NCI-H1105 treated with DMSO at 0.1 percent for 48 hours (cell line): ENCODE measurements around the gene AADAC.
"Not testable (repeated sequence)": the region's sequence is repeated elsewhere in the genome, so short reads cannot be mapped to it uniquely, and the experiment has no call there.

Experiments
- DNase-seq: peaks from one replicate; lab custom pipeline; 2025; lab: John Stamatoyannopoulos, UW

The AADAC gene, protein sequence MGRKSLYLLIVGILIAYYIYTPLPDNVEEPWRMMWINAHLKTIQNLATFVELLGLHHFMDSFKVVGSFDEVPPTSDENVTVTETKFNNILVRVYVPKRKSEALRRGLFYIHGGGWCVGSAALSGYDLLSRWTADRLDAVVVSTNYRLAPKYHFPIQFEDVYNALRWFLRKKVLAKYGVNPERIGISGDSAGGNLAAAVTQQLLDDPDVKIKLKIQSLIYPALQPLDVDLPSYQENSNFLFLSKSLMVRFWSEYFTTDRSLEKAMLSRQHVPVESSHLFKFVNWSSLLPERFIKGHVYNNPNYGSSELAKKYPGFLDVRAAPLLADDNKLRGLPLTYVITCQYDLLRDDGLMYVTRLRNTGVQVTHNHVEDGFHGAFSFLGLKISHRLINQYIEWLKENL

DNA sequence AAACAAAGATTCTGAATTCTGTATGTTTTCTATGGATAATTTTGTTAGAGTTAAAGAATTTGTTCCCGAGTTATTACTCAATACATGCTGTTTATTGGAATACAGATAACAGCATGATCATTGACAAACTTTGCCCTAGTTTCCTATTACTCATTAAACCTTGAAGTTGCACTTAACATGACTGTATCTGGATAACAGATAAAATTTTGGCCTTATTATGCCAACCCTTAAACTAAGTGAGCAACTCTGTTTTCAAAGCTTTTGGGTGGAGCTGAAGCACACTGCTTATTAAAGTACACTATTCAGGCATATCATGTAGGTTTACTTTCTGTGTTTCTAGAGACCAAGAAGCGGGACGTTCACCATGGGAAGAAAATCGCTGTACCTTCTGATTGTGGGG lies at the start of gene AADAC:
AADAC (plus strand) TSS at position 318 of the 400 bp plus-strand sequence; CDS start at position 365, 47 bp downstream.
- no peak for DNase-seq

DNA sequence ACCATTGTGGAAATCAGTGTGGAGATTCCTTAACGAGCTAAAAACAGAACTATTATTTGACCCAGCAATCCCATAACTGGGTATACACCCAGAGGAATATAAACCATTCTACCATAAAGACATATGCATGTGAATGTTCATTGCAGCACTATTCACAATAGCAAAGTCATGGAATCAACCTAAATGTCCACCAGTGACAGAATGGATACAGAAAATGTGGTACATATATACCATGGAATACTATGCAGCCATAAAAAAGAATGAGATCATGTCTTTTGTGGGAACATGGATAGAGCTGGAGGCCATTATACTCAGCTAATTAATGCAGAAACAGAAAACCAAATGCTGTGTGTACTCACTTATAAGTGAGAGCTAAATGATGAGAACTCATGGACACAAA lies 49.2 kb upstream of the AADAC start:
- DNase-seq = not testable (repeated sequence)

DNA sequence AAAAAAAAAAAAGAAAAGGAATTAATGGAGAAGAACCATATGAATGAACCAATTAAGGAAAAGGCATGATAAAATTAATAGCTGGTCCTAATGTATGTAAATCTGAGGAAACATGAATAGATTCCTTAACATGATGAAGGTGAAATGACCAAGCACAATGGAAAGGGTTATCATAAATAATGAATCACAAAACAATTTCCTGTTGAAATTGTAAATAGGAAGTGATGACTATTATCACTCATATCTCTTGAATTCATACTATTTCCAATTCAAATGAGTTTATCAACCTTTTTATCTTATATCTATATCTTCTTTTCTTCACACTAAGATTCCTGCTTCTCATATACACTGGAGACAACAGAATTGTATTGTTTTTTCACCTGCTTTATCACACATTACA lies 48.2 kb upstream of the AADAC start:
- DNase-seq = no peak

DNA sequence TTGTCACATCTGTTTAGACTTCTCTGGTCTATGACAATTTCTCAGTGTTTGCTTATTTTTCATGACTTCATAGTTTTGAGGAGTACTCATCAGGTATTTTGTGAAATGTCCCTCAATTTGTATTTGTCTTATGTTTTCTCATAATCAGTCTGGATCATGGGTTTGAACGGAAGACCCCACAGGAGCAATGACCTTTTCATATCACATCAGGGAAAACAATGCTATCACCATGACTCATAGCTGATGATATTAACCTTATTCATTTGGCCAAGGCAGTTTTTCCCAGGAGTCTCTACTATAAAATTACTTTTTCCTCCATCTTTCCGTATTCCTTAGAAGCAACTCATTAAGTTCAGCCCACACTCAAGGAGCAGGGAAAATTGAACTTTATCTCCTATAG lies 47.5 kb upstream of the AADAC start:
- DNase-seq = no peak

DNA sequence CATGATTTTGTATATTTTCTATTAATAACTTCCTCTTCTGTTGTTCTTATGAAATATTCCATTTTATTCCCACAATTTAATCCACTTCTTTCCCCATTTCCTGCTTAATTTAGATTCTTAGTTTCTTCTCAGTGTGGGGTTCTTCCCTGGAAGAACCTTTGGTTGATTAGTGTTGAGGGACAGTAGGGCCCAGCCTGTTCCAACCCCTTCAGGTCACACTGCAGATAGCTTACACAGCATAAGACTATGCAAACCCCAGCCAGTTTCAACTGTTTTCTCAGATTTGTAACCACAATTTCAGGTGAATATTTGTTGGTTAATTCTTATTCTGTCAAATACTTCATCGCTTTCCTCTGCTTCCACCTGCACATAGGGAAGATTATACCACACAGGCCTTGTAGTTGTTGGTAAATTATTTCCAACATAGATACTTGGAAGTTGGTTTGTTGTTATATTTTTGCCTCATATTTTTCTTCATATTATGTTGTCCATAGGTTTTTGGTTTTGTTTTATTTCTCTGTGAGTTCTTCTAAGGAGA lies 45.5 kb upstream of the AADAC start:
- no peak for DNase-seq

DNA sequence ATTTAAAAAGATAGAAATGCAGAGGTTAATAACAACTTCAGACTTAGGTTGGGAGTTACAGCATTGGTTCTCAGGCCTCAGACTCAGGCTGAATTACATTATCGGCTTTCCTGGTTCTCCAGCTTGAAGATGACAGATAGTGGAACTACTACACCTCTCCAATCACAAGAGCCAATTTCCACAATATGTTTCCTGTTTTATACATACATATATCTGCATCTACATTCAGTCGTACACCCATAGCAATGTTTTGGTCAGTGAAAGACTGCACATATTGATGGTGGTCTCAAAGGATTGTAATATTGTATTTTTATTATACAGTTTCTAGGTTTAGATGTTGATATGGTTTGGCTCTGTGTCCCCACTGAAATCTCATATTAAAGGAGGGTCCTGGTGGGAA lies 44.7 kb upstream of the AADAC start:
- DNase-seq = no peak

DNA sequence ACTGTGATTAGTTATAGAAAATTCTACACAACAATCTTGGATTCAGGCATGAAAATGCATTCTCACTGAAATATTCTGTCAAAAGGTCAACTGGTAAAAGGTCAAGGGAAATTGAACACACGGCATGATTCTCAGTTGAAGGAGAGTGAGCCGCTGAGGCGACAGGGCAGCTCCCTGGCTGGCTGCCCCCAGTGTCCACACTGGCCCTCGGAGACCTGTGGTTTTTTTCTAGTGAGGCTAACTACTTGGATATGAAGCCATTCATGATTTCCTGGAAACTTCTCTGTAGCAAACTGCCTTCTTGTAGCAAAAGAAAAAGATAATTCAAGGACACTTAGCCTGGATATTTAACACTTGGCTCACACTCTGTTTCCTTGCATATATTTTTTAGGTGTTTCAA lies 43.0 kb upstream of the AADAC start:
- no peak for DNase-seq

DNA sequence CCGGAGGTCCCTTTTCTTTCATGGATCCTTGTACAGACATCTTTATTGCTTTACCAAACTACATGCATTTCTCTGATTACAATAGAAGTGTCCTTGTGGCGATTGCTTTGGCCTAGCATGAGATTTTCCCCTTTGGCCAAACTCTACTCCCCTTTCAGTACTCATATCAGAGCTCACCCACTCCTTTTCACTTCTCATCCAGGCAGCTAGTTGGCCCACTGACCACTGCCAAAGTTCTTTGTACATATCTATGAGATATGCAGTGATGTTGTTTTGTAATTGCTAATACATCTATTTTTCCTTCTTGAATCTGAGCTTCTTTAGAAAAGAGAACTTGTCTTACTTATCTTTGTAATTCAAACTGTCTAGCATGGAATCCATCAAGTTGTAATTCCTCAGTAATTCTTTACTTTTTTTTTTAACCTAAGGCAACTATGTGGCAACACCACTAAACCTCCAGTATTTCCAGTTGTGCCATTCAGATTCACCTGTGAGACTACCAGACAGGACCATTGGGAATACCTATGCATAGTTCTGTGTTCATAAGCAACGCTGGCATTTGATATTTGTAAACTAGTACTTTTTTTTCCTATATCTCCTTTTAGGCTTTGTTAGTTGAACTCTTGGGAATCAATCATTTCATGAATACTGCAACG lies 41.0 kb upstream of the AADAC start:
- no peak for DNase-seq

DNA sequence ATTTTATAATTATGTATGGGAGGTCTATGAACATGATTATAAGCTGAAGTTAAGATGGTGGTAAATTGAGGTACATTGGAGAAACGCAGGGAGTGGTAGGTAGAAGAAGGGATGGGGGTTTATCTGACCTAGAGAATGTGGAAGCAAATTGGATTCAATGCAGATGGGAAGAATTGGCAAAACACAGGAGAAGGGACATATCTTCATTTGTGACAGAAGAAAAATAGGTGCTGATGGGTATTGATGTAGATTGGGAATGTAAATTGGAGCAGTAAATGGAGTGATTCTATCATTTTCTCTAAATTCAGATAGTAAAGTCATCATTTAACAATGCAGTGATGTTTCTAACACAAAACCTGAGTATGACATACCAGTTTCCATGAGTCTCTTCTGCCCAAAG lies 39.7 kb upstream of the AADAC start:
- no peak for DNase-seq

DNA sequence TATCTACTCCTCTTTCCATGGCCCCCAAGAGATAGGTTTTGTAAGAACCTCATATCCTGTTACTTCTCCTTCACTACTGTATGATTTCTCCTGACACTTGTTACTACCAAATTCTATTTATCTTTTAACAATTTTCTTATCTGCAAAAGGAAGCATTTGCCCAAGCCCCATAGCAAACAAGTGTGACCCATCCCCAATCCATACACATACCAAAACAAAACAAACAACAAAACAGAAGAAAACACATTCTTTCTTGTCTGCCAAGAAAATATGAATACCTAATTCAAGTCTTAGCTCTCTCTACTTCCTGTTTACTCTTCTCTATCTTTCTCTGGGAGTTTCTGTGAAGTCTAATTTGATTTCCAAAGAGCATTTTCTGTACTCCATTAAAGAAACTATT lies 39.0 kb upstream of the AADAC start:
- no peak for DNase-seq

DNA sequence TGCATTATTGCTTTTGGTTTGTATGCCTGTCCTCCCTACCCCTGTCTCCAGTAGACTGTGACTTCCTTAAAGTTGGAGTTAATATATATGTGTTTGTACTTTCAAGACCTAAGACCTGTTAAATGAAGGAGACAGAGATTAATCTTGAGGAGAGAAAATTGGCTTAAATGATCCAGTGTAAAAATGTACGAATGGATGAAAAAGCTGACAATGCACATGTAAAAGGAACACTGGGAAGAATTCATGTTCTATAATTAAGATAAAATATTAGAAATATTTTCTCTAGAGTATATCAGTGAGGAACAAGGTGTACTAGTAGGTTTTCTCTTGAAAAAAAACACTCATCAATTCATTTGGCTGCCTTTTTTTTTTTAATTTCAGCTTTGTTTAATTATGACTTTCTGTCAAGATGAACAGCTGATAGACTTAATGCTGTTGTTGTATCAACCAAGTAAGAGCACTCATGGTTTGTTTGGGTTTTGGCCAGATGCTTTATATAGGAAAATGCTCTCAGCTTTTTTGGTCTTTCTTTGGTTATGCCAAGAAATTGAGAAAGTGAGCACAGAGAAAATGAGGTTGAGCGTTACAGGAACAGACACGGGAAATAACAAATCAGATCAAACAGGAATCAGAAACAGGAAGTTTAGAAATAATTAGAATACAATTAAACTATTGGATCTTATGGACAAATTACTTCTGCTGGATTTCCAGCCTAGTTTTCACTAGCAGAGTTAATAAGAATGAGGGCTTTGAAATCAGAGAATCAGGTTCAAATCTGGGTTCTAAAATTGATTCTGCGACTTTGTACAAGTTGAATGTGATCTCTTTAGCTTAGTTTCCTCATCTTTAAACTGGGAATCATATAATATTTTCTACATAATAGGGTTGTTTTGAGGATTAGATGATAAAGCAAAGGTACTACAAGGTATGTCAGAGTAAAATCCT lies 38.3 kb upstream of the AADAC start:
- peak; percentile 56 for DNase-seq

DNA sequence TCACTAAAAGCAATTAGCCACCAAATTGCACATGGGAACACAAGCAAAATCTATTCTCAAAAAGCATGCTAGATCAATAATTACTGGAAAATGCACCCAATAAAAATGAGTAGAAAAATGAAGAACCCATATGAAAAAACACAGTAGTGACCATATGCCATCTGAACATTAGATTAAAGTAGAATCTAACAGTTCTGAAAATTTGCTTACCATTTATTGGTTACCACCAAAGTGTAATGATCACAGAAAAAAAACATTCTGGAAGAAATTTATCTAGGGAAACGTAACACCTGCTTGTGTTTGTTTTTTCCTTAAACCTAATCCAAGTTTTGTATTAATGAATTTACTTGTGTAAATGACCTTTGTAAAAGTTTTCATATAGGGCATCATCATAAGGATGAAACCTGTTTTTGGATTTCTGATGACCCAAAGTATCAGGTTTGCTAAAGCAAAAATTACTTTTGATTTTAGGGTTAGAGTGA lies 37.6 kb upstream of the AADAC start:
- DNase-seq = no peak

DNA sequence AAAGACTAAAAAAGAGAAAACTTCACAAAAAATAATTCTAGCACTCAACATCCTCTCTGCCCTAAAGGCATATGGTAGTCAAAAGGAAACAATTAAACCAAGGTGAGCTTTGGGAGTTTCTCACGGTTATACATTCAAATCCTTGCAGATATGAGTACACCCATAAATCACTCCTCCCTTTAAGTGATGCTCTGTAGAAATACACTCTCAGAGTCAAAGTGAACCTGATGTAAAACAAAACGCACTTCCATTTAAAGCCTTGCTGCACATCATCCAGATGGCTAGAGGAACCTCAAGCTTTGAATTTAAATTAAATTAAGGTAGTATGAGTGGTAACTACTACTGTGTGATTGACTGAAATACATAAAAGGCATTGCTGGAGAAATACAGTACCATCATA lies 36.0 kb upstream of the AADAC start:
- DNase-seq = no peak

DNA sequence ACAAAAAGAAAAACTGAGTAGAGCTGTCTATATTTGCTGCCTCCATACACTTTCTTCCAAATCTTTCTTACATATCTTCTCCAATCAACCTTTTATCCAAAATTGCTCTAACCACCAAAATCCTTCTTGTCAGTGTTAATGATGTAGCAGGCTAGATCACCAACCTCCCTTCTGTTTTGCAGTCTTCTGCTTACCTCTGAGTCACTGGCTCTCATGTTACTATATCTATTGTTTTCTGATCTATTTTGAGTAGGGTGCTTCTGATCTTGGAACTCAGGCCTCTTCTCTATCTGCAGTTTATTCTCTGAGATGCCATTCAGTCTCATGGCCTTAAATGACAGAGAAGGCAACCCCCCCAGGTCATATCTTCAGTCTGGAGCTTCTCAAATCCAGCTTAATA lies 26.3 kb upstream of the AADAC start:
- DNase-seq = no peak

DNA sequence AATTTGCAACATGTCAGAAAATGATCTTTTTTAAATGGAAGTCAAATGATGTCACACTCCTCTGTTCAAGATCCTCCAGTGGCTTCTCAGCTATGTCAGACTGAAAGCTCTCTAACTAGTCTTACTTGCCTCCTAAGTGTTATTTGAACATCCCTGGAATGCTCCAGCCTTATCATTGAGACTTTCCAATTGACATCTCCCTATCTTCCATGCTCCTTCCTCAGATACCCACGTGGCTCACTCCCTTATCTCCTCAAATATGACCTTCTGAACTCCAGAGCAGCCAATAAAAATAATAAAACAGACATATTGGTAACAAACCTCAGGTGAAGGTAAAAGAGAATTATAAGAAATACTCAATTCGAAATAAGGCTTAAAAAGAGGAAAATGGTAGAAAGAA lies 25.5 kb upstream of the AADAC start:
- DNase-seq = no peak

DNA sequence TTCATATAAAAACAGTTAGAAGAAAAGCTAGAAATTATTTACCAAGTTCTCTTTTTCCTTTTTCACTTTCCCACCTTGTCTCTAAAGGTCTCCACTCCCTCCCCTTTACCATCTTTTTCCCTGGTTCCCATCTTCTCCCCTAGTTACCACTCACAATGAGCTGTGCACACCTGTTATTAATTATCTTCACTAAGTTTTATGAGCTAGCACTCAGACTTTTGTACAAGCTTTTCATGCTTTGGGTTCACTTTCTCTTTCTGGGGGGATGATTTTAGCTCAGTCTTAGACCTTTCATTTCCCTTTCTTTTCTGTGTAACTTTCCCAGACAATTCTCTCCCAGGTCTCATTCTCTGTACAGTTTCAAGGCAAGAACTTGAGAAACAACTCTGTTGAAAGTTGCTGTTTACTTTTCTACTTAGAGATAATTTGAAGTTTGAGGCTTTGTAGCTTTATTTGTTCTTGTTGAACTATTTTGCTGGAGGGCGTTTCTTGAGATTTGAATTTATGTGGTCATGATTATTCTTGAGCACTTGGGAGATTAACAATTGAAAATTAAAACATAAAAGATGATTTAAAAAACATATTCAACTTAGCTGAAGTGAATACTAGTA lies 24.0 kb upstream of the AADAC start:
- no peak for DNase-seq

DNA sequence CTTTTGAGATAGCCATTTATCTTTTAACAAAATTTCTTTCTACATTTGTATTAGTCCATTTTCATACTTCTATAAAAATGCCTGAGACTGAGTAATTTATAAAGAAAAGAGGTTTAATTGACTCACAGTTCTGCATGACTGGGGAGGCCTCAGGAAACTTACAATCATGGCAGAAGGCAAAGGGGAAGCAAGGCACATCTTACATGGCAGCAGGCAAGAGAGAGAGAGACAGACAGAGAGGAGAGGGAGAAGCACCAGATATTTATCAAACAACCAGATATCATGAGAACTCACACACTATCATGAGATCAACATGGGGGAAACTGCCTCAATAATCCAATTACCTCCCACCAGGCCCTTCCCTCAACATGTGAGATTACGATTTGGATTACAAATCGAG lies 23.2 kb upstream of the AADAC start:
- DNase-seq = not testable (repeated sequence)

DNA sequence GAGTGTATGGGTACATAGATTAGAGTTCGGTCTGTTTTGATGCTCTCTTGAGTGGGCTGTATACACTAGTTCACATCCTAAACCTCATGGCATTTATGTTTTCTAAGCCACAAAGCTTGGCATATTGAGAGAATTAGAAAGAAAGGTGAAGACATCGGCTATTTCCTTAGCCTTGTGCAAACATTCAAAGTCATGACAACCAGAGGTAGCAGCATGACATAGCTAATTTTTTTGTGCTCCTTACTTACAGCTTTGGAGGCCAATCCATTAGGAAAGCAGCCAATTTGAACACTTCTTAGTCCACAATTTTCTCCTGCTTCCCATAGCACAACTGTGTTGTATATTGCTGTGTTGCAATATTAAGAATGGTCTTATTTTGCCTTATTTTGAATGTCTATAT lies 21.5 kb upstream of the AADAC start:
- DNase-seq = no peak

DNA sequence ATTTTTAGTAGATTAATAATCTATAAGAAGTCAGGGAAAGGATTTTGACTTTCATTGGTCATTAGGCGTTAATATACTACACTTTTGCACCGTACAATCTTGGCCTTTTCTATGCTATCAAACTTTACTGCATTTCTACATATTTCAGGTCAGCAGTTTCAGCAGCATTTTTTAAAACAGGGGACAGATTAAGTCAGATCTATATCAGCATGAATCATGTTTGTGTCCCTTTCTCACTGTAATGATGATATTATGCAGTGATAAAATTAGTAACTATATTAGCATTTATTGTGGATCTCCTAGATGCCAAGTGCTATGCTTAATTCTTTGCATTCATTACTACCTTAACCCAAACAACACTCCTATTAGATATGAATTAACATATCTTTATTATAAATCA lies 20.3 kb upstream of the AADAC start:
- no peak for DNase-seq

DNA sequence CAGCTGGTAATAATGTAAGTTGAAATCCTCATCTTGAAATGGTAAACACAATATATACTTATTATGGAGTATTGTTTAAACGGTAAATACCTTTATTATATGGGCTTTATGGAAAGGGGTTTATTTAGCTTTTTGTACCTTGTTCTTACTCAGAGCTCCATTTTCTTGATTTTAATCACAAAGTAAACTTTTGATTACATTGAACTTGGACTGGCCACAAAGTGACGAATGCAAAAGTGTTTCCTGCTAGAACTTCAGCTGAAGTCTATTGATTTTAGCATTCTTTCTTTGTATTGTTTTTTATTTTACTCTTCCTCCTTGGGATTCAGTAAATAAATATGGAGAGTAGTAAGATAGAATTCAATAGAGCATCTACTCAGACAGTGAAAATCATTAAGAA lies 19.8 kb upstream of the AADAC start:
- DNase-seq = no peak

DNA sequence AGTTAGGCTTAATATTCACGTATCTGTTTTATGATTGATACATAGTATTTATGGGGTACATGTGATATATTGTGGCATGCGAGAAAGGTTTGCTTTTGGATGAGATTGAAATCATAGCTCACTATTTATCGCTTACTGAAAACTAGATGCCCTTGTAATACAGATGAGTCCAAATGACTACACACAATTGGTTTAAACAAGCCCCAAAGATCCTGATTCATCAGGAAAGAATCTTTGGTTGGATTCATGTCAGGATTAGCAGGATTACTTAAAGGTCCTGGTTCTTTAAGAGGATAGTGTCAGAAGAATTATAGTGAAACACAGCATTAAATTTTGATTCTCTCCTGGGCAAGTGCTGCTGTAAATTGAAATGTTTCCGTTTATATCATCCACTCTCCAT lies 18.6 kb upstream of the AADAC start:
- DNase-seq = no peak
